HG03139 (cell line): Measurements from ENCODE around the gene METRNL.

Source experiments
- ATAC-seq: cut with Tn5 transposase; IDR thresholded peaks from one replicate; pipeline ENCODE4 v1.9.1; 2021; ENCODE audit not compliant: unreplicated experiment

Gene METRNL

DNA sequence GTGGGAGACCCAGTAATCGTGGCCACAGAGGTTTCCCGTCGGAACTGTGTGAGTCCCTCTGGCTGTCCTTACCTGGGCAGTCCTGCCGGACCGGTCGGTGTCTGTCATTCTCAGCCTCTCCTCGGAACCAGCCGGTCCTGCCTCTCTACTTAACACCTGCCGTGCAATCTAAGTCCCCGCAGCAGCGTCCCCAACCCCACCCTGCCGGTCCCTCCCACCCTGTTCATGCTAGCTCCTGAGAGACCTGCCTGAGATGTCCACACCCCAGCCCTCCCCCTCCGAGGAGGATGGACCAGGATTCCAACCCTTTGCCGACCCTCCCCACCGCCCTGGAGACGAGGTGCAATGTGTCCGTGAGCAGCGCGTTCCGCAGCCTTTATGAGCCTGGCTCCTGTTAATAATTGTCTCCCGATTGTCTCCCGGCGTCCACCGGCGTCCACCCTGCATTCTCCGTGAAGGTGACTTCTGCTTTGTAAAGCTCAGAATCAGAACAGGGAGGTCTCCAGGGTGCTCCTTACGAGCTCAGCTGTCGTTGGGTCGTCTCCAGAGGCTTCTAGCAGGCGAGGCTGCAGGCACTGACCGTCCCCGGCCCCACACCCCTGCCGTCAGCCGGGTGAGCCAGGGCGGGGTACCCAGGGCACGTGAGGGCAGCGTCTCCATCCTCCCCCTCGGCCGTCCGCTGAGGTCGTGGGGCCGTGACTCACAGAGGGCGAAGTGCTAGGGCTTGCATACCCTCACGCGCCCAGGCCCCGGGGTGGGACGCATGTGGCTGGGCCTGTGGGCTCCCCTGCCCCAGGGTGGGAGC lies 10.1 kb downstream of the METRNL start:
- no peak for ATAC-seq

DNA sequence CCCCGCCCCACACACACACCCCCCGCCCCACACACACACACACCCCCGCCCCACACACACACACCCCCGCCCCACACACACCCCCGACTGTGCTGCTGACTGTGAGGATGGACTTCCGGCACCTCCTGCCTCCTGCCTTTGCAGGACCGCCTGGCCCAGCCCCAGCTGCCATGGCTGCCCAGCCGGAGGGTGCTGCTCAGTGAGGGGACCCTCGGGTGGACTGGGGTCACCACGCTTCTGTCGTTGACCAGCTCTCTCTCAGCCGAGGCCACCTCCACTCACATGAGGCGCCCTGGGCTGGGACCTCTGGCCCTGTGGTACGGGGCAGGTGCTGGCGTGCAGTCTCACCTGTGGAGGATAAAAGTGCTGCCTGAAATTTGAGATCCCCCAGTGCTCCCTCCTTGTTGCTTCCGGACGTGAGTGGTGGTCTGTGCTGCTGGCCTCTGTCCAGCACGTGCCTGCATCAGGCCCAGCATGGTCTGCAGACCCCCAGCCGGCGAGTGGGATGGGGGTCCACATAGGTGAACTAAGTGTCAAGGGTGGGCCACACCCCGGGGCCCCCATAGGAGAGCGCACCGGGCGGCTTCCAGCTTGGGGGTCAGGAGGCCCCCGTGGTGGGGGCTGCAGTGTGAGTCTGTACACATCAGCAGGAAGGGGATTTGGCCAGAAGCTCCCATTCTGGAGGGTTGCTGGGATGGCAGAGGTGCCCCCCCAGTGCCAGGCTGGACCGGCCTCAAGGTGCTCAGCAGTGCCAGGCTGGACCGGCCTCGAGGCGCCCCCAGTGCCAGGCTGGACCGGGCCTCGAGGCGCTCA lies 11.2 kb downstream of the METRNL start:
- no peak for ATAC-seq

DNA sequence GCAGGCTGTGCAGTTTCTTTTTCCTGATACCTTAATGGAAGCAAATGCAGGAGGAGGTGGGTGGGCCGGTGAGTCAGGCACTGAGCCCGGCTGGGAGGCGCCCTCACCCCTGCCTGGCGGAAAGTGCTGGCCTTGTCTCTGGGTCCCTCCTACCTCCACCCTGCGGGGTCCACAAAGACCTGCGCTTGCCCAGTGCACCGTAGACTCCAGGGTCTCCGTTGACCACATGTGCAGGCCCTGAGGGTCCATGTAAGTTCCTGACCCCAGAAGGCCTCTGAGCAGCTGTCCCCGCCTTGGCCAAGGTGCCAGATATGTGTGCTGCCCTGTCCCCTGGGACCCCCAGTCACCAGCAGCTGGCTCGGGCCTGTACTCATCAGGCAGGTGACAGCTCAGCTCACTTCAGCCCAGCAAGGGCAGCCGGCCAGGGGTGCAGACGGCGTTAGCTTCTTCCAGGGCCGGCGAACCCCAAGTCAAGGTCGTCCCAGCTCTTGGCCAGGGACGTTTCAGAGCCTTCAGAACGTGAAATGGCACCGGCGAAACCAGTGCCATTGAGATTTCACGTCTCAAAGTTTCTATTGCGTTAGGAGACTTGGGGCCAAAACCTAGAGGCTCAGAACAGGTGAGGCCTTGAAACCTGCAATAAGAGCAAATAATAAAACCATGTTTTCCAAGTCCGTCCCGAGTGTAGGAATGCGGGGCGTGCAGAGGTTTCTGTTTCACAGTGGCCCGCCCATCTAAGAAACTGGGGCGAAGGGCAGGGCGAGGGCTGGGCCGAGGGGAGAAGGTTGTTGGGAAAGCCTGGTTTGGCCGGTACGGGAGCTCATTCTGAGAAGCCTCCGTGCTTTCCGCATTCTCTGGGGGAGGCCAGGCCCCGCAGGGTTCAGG lies 12.1 kb downstream of the METRNL start:
- ATAC-seq = no peak

DNA sequence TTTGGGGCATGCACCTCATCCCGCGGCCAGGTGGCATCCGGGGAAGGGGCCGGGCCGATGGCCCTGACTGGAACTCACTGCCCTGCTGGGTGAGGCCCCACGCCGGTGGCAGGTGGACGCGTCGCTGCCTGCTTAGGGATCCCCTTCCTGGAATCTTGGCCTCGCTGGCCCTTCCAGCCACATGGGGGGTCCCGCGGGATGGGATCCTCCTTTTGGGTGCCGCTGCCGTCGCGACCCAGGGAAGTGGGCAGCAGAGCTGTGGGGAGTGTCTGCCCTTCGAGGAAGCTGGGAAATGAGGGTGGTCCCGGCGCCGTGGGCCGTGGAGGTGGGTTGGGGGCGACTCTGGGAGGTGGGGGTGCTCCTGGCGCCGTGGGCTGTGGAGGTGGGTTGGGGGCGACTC lies 12.8 kb downstream of the METRNL start:
- no peak for ATAC-seq

DNA sequence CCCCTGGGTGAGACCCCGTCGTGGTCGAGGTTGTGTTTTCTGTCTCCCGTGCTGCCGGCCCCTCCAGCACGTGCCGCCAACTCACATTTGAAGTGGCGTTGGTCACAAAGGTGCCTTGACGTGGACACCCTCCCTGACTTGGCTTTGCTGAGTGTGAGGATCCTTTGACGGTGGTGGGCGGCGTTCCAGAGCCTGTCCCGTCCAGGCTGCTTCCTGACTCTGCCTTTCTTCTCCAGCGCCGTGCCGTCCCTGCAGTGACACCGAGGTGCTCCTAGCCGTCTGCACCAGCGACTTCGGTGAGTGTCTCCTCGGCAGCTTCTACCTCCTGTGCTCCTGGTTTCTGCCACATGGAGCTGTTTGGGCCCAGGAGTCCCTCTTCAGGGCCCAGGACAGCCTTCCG lies 13.5 kb downstream of the METRNL start:
- ATAC-seq = no peak

DNA sequence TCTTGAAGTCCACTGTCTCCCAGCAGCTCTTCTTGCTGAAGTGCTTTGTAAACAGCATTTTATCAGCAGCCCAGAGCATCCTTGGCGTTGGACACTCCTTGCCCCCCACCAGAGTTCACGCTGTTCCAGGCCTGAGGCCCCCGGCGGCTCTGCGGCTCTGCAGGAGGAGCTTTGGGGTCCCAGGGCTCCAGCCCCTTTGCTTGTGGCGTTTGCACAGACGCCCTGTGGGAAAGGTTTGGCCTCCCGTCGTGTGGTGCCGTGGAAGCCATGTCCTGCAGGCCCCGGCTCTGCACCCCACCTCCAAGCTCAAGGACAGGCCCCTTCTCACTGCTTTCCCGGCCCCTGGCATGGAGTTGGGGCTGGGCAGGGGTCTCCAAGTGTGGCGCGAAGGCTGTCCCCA lies 14.1 kb downstream of the METRNL start:
- ATAC-seq = no peak

DNA sequence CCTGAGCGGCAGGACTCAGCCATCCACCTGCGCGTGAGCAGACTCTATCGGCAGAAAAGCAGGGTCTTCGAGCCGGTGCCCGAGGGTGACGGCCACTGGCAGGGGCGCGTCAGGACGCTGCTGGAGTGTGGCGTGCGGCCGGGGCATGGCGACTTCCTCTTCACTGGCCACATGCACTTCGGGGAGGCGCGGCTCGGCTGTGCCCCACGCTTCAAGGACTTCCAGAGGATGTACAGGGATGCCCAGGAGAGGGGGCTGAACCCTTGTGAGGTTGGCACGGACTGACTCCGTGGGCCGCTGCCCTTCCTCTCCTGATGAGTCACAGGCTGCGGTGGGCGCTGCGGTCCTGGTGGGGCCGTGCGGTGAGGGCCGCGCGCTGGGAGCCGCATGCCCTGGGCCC lies 14.9 kb downstream of the METRNL start:
- no peak for ATAC-seq

DNA sequence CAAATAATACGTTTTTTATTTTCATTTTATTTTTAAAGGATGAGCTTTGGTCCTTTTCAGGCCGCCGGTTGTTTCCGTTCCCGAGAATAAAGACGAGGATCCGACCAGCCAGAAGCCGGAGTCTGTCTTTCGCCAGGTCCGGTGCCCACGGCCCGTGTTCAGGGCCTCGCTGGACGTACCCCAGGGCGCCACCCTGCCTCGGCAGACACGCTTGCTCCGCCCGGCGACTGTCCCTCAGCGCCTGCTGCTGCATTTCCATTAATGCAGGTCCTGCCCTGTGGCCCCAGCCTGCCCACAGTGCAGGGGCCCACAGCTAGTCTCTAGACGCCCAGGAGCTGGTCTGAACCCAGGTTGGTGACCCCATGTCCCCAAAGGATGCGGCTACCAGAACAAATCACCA lies 15.6 kb downstream of the METRNL start:
- no peak for ATAC-seq

DNA sequence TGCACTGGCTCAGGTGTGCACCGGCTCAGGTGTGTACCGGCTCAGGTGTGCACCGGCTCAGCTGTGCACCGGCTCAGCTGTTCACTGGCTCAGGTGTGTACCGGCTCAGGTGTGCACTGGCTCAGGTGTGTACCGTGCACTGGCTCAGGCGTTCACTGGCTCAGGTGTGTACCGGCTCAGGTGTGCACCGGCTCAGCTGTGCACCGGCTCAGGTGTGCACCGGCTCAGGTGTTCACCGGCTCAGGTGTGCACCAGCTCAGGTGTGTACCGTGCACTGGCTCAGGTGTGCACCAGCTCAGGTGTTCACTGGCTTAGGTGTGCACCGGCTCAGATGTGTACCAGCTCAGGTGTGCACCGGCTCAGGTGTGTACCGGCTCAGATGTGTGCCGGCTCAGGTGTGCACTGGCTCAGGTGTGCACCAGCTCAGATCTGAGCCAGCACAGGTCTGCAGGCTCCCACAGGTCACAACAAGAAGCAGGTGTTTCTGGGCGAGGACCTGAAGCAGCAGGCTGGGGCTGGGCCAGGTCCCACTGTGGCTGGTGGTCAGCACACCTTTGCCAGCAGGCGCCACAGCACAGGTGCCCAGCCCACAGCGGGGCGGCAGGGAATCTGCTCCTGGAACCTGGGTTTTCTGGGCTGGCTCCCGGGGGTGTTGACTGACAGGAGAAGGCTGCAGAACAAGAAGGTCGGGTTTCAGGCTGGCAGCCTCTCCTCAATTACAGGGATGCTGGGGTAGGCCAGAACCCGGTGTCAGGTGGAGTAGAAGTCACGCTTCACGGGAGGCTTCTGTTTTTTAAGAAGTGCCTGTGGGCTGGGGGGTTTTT lies 17.2 kb downstream of the METRNL start:
- no peak for ATAC-seq

DNA sequence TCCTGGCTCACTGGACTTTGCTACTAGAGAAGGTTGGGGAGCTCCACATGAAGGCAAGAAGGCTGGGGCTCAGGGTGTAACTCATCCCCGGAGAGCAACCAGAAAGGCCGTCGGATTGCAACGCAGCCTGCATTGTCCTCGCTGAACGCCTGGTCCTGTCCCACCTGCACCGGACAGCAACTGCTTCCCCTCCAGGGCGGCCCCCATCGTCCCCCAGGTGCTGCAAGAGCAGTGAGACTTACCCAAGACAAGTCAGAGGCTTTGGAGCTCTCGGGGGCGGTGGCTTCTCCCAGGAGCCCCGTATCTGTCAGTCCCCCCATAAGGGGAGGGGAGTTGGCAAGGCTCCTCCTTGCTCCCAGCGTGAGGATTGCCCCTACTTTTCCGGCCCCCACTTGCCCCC lies 18.4 kb downstream of the METRNL start:
- ATAC-seq = no peak

DNA sequence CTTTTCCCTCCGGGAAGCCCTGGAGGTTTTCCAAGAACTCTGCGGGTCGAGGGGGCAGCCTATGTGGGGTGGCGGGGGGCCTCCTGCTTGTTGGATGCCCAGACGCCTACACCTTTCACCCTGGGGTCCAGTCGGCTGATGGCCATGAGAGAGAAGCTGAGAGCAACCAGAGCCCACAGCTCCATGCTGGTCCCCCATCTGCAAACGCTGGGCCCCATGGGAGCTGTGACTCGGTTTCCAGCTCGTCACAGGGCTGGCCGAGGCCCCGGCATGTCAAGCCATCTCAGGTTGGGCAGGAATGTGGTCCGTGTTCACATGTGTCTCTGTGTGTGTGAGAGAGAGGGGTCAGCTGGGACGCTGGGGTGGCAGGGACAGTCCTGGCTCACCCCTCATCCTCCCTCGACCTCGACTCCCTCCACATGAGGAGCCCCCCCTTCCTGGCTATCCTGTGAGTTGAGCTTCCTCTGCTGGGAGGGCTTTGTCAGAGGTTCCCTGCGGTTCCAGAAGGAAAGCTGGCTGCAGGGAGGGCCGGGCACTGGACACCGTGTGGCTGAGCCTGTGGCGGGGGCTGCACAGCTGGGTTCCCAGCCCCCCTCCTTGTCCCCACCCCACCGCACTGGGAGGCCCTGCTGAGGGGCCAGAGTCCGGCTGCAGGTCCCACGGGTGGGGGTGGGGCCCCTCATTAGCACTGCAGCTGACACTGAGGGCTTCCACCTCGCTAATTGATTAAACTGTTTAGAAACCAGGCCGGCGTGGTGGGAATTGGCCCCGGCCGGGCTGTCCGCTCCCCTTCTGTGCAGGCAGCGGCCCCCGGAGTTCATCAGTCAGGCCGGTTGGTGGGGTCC lies 19.1 kb downstream of the METRNL start:
- ATAC-seq = no peak

DNA sequence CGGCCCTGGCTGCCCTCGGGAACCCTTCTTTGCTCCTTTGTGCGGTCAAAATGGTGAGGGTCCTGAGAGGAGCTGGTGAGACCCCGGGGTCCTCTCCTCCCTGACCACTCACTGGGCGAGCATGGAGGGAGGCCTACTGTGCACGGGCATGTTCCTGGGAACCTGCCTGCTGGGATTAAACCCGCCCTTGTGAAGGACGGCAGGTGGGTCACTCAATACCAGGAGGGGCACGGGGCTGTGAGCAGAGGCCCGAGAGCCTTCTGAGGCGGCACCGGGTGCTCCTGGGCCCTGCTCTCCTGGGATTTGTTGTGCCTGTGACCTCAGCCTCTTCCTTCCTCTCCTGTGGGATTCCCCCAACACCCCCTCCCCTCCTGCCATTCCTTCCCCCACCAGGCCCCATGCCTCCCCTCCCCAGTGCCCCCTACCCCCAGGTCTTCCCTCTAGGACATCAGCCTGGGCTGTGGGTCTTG lies 19.7 kb downstream of the METRNL start:
- no peak for ATAC-seq

DNA sequence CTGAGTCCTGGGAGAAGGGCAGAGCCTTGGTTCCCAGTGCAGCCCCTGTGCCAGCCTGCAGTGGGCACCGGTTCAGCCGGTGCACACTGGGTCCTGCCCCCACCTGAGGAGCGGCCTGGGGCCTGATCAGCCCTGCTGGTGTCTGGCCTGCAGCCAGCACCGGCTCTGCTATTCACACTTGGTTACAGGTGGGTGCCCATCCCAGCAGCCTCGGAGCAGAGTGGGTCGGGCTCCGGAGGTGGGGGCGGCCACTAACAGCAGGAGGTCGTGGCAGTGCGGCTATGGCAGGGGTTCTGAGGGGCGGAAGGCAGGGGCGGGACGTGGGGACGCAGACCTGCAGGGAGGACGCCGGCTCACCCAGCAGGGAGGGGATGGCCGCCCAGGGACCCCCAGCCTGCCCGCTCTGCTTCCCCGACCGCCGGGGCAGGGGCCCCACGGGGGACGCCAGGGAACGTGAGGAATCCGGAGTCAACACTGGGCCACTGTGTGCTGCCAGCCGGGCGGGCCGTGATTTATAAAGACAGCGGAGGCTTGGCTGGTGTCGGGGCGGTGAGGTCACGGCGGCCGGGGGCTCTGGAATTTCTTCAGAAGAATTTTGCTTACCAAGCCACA lies 20.3 kb downstream of the METRNL start:
- no peak for ATAC-seq

DNA sequence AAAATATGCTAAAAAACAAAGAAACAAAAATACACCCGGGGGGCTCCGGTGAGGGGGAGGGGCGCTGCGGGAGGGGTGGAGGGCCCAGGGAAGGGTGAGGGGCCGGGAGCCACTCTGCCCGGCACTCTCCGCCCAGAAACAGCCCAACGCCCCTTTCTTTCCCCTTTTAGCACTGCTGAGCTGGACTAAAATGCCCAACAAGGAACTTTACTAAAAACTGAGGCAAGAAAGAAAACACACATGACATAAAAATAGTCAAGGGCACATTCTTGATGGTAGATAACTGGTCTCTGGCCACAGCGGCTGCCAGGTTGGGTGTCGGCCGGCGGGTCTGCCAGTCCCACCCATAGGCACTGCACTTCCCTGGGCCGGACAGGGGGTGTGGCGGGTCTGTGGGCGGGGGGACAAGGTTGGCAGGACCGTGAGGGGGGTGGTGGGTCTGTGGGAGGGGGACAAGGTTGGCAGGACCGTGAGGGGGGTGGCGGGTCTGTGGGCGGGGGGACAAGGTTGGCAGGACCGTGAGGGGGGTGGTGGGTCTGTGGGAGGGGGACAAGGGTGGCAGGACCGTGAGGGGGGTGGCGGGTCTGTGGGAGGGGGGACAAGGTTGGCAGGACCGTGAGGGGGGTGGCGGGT lies 20.9 kb downstream of the METRNL start:
- ATAC-seq = no peak

DNA sequence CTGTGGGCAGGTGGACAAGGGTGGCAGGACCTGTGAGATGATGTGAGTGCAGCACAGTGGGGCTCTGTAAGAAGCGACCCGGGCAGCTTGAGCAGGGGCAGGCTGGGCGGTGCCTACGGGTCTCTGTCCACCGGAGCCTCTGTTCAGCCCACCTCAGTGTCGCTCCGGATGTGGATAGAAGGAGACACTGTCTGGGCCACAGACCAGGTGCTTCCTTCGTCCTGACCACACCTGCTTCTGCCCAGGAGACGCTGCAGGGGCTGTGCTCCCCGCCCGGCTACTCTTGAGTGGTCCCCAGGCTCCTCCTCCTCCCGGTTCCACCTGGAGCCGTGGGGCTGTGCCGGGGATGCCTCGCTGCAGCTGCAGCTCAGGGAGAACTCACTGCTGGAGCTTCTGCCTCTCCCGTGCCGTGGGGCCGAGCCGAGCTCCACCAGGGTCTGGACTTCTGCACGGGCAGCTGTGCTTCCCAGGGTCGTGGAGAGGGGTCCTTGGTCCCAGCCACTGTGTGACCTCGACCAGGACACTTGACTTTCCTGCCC lies 21.5 kb downstream of the METRNL start:
- no peak for ATAC-seq

DNA sequence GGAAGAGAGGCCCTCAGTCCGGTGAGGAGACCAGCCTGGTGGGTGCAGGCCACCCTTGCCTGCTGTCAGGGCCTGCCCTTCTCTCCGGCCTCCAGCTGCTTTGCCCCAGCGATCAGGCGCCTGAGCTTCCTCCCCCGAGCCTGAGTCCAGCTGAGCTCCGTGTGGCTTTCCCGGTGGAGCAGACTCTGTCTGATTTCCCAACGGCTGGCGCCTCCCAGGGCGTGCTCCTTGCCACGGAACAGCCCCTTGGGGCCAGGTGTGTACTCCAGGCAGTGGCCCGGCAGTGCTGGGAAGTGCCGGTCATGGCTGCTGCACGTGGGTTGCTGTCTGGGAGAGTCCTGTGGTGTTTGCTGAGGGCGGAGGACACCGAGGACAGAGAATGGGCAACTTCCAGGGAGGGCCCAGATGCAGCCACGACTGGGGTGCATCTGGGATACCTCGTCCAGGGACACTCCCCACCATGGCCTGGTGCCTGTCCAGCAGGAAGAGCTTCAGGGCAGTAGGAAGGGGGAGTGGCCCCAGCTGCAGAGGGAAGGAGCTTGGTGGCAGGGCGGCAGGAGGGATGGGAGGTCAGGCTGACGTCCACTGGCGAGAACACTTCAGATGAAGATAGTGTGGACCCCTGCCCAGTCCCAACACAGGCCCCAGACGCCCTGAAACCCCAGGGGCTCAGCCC lies 22.5 kb downstream of the METRNL start:
- ATAC-seq = no peak

DNA sequence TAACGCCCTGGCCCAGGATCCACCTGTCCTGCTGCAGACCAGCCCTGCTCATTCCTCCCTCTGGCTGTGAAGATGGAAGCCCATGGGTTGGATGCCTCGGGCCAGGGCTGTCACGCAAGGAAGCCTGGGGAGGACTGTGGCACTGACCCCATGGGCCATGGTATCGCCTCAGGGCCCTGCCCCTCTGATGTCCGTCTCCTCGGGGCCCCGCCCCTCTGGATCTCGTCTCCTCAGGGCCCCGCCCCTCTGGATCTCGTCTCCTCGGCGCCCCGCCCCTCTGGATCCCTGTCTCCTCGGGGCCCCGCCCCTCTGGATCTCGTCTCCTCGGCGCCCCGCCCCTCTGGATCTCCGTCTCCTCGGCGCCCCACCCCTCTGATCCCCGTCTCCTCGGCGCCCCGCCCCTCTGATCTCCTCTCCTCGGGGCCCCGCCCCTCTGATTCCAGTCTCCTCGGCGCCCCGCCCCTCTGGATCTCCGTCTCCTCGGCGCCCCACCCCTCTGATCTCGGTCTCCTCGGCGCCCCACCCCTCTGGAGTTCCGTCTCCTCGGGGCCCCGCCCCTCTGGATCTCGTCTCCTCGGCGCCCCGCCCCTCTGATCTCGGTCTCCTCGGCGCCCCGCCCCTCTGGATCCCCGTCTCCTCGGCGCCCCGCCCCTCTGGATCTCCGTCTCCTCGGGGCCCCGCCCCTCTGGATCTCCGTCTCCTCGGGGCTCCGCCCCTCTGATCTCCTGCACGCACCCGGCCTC lies 24.0 kb downstream of the METRNL start:
- ATAC-seq = no peak
